Motor neuron (in vitro differentiated cells): ENCODE data around the gene DLX1. TPM values are rescaled to one million over a fixed set of nuclear protein-coding genes. Genes with fewer than 3 reads are reported as not detected.

Experiments
- ATAC-seq, 8 experiments: fragments of 200-7000 bp; cut with Tn5 transposase; replicated peaks in 6 of 8; 2 replicates each; pipeline ENCODE4 v1.8.0; 2021; ENCODE audit warnings: mild to moderate bottlenecking in 8 of 8, moderate library complexity in 8 of 8
- H3K27ac ChIP-seq, 2 donors: fragments of 250-450 bp; sonication (Bioruptor Pico); 2 replicates each; pipeline ENCODE4 v1.9.0; 2021; ENCODE audit warnings: antibody characterized with exemption in 2 of 2, mild to moderate bottlenecking in 2 of 2, moderate library complexity in 1 of 2
- H3K4me1 ChIP-seq, 2 donors: fragments of 250-450 bp; sonication (Bioruptor Pico); replicated peaks in 1 of 2; 2 replicates each; pipeline ENCODE4 v1.6.1; 2021; ENCODE audit warnings: antibody characterized with exemption in 2 of 2, mild to moderate bottlenecking in 2 of 2, moderate library complexity in 1 of 2
- H3K4me3 ChIP-seq, 5 donors: fragments of 250-450 bp; sonication (Bioruptor Pico); 2 replicates each; pipeline ENCODE4 v1.9.0; 2021; ENCODE audit warnings: antibody characterized with exemption in 5 of 5, mild to moderate bottlenecking in 5 of 5, moderate library complexity in 4 of 5
- WGBS, 10 experiments: fragments of 450-650 bp; shearing (Covaris generic); methylation state at CpG; one replicate each; pipeline ENCODE4 v1.0.0; 2022; 5-methylcytosine and 5-hydroxymethylcytosine counted together
- in situ Hi-C, 9 experiments: fragments of 400-800 bp; cut with MboI; loops; one replicate each; pipeline ENCODE4 v1.15.0; 2021; ENCODE audit warnings: low sequenced_read_pairs in 9 of 9, low pct_unique_long_range_greater_than_20kb in 2 of 9; ENCODE audit not compliant: unreplicated experiment in 9 of 9
- total RNA-seq, 8 experiments: library from RNA; unstranded; fragments of 300-600 nt; gene quantifications; 2 replicates each; pipeline versions ENCODE4 v1.2.3 to v1.2.4, GENCODE V29; 2022

DLX1 gene
- total RNA-seq, 8 experiments from 2014 or later: 0.09 to 76.5 (median 0.54) TPM; not detected in 1

- no peak overlapping the region for H3K27ac ChIP-seq
- H3K4me3 ChIP-seq: peak overlapping the region in 2 of 5 donors; percentile 13 to 31
- peaks cover 13 to 19% of the 10 kb centered on the region in 2 donors for H3K4me1 ChIP-seq
- in situ Hi-C loops: loop anchor here in 5 of 9 experiments (10.0 to 25.0 kb wide), 6 partner anchors 162 to 537 kb away; no protein-coding TSS in a partner anchor
- no peak for ATAC-seq
- WGBS, 10 experiments: 0 to 71% (median 4%) methylated on average over 2 to 7 of the region's 13 CpGs
Observed at GRCh38 chr2:172099472-172100079, 14.3 kb downstream of the DLX1 start.

GRCh38 chr2:172100080-172100934 is 15.0 kb downstream of the DLX1 start:
- no peak overlapping the region for H3K27ac ChIP-seq
- peaks cover 13 to 14% of the 10 kb centered on the region in 2 donors for H3K4me1 ChIP-seq
- 3 to 96% (median 14%) methylated on average over 5 to 19 of the region's 72 CpGs; no CpG with 5 or more reads in 6 of the 10 experiments for WGBS, 10 experiments
- in situ Hi-C loops: loop anchor here in 5 of 9 experiments (10.0 to 25.0 kb wide), 6 partner anchors 163 to 538 kb away; no protein-coding TSS in a partner anchor
- H3K4me3 ChIP-seq: no peak overlapping the region
- ATAC-seq: no peak

DNA sequence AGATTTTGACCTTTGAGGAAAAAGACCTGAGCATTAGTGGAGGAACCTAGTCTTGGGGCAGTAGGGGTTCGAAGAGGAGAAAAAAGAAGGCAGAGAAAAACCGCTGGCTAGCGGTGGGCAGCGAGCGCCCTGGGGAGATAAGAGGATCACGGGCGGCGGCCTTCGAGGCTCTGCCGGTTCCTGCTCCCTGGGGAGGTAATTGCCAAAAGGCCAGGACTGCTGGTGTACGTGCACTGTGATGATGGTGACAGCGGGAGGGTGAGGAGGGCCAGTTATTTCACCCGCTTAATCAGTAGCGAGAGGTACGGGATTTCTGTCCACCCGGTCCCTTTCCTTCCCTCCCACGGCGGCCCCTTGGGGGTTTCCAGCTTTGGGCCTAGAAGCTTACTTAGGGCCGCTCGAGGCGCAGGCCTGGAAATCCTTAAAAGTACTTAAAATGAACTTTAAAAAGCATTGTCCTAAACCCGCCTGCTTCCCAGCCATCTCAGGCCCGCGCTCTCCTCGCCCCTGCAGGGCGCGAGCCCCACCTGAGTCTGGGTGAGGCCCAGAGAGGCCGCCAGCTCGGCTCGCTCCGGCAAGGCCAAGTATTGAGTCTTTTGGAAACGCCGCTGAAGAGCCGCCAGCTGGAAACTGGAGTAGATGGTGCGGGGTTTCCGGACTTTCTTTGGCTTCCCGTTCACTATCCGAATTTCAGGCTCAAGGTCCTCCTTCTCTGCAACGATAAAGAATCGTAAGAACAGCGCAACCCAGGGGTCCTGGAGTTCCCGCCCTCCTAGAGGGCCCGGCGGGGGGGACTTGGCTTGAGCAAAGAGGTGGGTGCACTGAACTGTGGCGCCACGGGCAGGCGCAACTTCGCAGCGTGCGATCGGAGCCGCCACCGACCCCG is 15.9 kb downstream of the DLX1 start:
- in situ Hi-C loops: loop anchor here in 5 of 9 experiments (10.0 to 25.0 kb wide), 6 partner anchors 164 to 539 kb away; no protein-coding TSS in a partner anchor
- Histone ChIP-seq H3K4me1 (peaks cover 13 to 18% of the 10 kb centered on the region in 2 donors), H3K27ac (no peak overlapping the region), H3K4me3 (peak overlapping the region in 2 of 5 donors; percentile 39 to 51)
- ATAC-seq: no peak
- WGBS, 10 experiments: 11 to 78% (median 23%) methylated on average over 3 to 32 of the region's 54 CpGs; no CpG with 5 or more reads in 1 of the 10 experiments

- H3K27ac ChIP-seq: no peak overlapping the region
- 1 to 3% methylated on average over 6 to 15 of the region's 36 CpGs; no CpG with 5 or more reads in 8 of the 10 experiments for WGBS, 10 experiments
- H3K4me1 ChIP-seq: peaks cover 6 to 18% of the 10 kb centered on the region in 2 donors
- in situ Hi-C loops: loop anchor here in 5 of 9 experiments (10.0 to 25.0 kb wide), 6 partner anchors 165 to 540 kb away; no protein-coding TSS in a partner anchor
- H3K4me3 ChIP-seq: peak overlapping the region; percentile 39 to 51 (median 44)
- ATAC-seq: peak in 4 of 8 experiments; percentile 0 to 31 (median 2)
Observed at GRCh38 chr2:172101821-172102390, 16.6 kb downstream of the DLX1 start.

- 0 to 20% (median 2%) methylated on average over 1 to 17 of the region's 74 CpGs; no CpG with 5 or more reads in 3 of the 10 experiments for WGBS, 10 experiments
- peaks cover 3 to 14% of the 10 kb centered on the region in 2 donors for H3K4me1 ChIP-seq
- H3K4me3 ChIP-seq: peak within 1 kb of the TSS; percentile 39 to 51 (median 44)
- H3K27ac ChIP-seq: no peak within 1 kb of the TSS
- in situ Hi-C loops: loop anchor here in 5 of 9 experiments (10.0 to 25.0 kb wide), 6 partner anchors 165 to 540 kb away; no protein-coding TSS in a partner anchor
- ATAC-seq: peak; percentile 55 to 85 (median 78)
Observed at GRCh38 chr2:172102391-172103359, 17.4 kb downstream of the DLX1 start, which contains the start of gene DLX2. TSS of gene DLX2 (minus strand) at chr2:172102900. CDS start at chr2:172102538, 362 bp downstream.

- peaks cover 3 to 14% of the 10 kb centered on the region in 2 donors for H3K4me1 ChIP-seq
- WGBS, 10 experiments: 2 to 15% (median 5%) methylated on average over 7 to 25 of the region's 25 CpGs
- no peak overlapping the region for H3K27ac ChIP-seq
- no peak overlapping the region for H3K4me3 ChIP-seq
- ATAC-seq: peak in 3 of 8 experiments; percentile 8 to 12 (median 8)
- in situ Hi-C loops: loop anchor here in 5 of 9 experiments (10.0 to 25.0 kb wide), 6 partner anchors 166 to 541 kb away; no protein-coding TSS in a partner anchor
Observed at GRCh38 chr2:172103471-172104272, 18.4 kb downstream of the DLX1 start.

DNA sequence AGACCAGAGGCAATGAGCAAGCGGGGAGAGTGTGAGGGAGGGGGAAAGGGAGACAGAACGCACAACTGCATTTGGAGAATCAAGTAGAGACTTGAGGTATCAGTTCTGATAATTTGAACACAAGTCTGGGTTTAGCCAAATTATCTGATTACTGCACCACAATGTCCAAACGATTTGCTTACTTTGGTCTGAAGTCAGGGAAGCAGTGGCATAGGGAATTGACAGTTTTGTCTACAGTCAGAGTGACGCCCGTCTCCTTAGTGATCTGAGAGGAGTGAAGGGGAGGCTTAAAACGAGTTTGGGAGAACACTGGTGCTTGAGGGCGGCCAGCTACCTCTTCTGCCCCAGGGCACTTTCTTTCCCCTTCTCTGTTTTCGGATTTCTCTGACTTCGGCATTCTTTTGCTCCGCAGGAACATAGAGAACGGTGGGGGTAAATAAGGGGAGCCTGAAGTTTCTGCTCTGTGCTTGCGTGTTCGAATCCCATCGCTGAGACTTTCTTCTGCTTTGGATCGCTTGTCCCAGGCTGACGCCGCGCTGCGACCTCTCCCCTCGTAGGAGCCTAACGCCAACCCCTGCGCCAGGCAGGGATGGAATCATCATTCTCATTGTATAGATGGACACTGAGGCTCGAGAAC is 20.3 kb downstream of the DLX1 start:
- Histone ChIP-seq H3K27ac (no peak overlapping the region), H3K4me1 (peaks cover 3 to 10% of the 10 kb centered on the region in 2 donors), H3K4me3 (peak overlapping the region in 2 of 5 donors; percentile 1 to 20)
- no peak for ATAC-seq
- in situ Hi-C loops: loop anchor here in 5 of 9 experiments (10.0 to 25.0 kb wide), 6 partner anchors 168 to 543 kb away; no protein-coding TSS in a partner anchor
- 3 to 53% (median 17%) methylated on average over 1 to 15 of the region's 23 CpGs; no CpG with 5 or more reads in 2 of the 10 experiments for WGBS, 10 experiments

DNA sequence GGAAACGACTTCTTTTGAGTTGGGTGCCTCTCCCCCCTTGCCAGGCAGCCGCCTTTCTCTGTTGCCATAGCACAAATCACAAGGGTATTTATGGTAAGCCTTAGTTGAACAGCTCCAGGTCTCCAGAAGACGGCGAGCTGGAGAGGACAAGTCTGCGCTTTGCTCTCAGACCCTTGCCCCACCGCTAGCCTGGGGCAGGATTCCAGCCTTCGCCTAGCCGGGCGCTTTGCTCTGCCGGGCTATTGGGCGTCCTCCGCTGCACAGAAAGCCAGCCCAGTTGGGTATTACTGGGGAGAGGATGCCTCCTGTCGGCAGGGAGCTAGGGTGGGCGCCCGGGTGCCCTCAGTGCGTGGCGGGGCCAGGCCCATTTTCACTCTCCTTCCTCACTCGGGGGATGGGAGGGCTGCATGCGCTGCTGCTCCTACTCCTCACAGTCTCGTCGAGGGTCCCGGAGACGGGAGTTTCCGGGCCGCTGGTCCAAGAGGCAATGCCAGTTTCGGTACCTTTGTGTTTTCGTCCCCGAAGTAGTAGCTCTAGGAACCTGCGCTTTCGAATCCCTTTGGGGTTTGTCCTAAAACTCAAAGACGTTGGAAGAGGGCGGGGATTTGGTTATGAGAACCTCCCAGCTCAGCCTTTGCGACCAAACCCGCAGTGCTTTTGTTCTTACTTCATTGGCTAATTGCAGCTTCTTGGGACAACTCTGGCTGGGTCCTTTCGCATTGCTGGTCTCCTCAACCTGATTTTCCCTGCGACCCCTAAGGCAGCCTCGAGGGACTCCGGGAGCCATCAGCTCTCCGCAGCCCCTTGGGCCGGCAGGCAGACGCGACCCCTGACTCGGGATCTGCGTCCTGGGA is 21.0 kb downstream of the DLX1 start:
- in situ Hi-C loops: loop anchor here in 5 of 9 experiments (10.0 to 25.0 kb wide), 6 partner anchors 169 to 544 kb away; no protein-coding TSS in a partner anchor
- H3K4me3 ChIP-seq: peak overlapping the region in 2 of 5 donors; percentile 1 to 20
- WGBS, 10 experiments: 2 to 30% (median 10%) methylated on average over 2 to 24 of the region's 44 CpGs; no CpG with 5 or more reads in 3 of the 10 experiments
- H3K4me1 ChIP-seq: peaks cover 3 to 10% of the 10 kb centered on the region in 2 donors
- no peak overlapping the region for H3K27ac ChIP-seq
- ATAC-seq: peak in 6 of 8 experiments; percentile 3 to 45 (median 20)
